HG03575 (cell line): ENCODE measurements around the gene FRMD4A.

ENCODE experiments used
- ATAC-seq: cut with Tn5 transposase; IDR thresholded peaks from one replicate; pipeline ENCODE4 v1.9.1; 2021; ENCODE audit not compliant: unreplicated experiment, insufficient number of reproducible peaks, low FRiP score; ENCODE audit errors: extremely low read depth

The FRMD4A gene

GRCh38 chr10:13683017-13683416 lies 647.7 kb downstream of the FRMD4A start:
- no peak for ATAC-seq

- ATAC-seq: no peak
Measured at GRCh38 chr10:13681960-13682359, 648.8 kb downstream of the FRMD4A start.

- no peak for ATAC-seq
Measured at GRCh38 chr10:13681528-13681927, 649.2 kb downstream of the FRMD4A start.

GRCh38 chr10:13681095-13681494 lies 649.6 kb downstream of the FRMD4A start:
- no peak for ATAC-seq

DNA sequence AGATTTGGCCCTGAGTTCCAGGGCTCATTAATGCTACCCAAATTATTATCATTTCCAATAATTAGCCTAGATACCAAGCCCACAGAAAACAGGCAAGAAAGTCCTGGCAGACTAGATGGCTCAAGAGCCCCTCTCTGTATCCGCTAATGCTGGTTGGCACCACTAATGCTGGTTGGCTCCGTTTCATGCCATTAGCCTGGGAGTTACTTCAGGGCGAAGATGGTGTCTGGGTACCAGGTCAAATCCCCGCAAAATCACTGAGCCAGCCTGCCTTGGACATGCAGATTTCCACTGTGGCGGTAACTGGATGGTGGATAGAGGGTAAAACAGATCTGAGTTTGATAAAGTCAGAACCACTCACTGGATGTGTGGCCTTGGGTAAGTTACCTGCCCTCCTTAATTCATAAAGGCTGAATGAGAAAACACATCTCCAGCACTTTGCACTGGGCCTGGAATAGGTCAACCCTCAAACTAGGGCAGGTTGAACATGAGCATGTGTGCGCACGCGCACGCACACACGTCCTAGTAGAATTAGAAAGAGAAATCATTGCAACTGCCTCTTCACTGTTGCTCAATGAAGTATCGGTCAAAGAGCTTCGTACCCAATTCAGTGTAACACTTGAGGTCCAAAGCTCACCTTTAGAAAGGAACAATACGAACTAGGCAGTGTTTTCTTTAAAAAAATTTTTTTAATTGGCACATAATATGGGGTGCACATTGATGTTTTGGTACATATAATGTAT lies 652.5 kb downstream of the FRMD4A start:
- ATAC-seq: no peak

DNA sequence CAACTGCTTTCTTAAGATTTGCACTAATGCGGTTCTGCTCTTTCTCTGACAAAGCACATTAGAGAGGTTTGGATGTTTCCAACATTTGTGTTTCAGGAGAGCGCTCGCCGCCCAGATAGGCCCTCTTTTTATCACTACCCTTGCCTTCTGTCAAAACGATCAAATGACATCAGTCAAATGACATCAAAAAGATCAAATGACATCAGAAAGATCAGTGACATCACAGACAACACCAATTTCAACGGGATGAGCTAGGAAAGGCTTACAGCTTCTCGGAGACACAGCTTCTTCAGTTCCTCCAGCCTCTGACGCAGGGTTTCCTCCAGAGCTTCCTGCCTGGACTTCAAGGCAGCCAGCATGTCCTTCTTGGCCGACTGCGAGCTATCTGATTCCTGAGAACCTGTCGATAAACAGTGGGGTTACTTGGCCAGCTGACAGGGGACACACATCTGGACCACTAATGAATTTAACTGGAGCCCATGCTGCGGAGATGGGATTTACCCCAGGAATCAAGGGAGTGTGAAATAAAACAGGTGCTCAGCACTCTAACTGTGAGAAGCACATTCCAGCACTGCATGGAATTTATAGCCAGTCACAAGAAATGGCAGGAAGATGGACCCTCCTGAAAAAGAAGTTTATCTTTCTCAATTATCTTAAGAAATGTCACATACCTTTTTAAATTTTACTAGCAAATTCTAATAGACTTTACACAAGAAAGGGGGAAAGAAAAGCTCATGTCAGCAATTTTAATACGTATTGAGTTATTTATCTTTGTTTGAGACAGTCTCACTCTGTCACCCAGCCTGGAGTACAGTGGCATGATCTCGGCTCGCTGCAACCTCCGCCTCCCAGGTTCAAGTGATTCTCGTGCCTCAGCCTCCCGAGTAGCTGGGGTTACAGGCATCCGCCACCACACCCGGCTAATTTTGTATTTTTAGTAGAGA lies 655.8 kb downstream of the FRMD4A start:
- no peak for ATAC-seq

DNA sequence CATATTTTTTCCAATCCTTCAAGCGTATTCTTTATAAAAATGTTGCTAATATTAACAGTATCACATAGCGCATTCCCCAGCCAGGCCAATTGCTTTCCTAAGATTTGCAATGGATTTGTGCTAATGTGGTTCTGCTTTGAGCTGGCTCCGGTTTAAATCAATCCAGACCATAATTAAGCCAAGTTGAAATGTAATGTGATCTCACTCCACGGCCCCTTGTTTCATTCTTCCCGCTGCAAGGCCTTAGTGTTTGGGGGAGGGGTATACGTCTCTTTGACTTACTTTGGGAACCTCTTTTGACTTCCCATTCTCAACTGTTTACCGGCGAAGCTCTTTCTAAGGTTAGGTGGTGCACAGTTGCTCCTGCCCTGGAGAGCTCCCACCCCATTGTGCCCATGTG lies 657.6 kb downstream of the FRMD4A start:
- ATAC-seq: no peak

DNA sequence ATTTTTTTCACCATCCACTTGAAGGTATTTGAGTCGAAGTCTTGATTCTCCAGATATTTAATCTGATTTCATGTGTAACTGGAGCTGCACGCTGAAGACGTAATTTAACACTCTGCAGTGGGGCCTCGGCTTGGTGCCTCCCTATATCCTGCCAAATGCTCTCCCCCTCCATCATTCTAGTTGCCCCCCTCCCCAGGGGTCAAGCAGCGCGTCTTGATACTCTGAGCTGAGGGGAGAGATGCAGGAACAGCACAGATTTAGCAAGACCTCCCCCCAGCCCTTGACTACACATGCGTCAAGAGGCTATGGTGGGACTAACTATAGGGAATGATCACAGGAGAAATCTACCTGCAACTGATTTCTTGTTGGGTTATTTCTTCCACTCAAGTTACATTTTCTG lies 658.2 kb downstream of the FRMD4A start:
- ATAC-seq: no peak

DNA sequence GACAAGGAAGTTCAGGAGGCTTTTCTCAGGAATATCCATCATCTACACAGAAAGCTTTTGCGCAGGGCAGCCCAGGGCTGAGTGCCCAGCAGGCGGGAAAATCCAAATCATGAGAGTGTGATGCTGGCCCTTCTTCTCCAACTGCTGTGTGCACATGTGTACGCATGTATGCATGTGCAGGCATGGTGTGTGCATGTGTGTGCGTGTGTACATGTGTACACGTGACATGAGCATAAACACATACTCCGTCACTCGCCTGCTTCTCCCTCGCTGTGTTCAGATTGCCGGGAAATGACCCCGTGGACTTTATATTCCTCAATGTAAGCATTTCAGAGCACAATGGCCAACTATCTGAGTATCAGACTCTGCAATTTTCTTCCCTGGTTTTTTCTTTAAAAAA lies 658.8 kb downstream of the FRMD4A start:
- ATAC-seq: no peak

DNA sequence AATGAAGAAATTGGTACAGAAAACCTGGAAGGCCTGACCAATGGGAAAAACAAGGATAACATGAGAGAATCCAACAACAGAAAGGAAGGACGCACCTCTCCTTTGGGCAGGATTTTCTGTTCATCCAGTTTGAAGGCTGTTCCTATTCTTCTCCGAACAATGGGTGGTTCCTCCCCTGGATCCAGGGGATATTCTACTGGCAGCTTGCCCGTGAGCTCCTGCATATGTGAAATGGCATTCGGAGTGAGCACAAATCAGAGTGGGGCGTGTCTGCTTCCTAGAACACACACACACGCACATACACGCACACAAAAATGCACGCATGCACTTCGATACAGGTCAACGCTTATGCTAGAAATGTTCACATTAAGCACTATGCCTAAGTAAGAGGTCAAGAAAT lies 660.4 kb downstream of the FRMD4A start:
- no peak for ATAC-seq

DNA sequence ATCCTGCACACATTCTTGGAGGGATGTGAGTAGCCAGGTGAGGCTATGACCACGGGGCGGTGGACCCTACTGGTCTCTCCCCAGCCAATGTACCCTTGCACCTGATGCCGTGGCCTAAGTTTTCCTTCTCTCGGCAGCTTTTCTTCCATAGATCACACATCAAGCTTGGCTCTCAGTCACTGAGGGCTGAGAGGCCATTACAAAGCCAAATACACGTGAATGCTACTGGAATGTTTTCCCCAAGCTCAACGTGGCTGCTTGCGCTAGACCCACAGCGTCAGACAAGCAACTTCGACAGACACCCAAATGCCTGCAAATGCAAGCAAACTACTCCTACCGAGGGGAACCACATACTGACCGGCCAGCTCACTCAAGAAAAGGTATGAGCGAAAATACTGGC lies 660.8 kb downstream of the FRMD4A start:
- no peak for ATAC-seq

- no peak for ATAC-seq
Measured at GRCh38 chr10:13669182-13669855, 661.4 kb downstream of the FRMD4A start.

DNA sequence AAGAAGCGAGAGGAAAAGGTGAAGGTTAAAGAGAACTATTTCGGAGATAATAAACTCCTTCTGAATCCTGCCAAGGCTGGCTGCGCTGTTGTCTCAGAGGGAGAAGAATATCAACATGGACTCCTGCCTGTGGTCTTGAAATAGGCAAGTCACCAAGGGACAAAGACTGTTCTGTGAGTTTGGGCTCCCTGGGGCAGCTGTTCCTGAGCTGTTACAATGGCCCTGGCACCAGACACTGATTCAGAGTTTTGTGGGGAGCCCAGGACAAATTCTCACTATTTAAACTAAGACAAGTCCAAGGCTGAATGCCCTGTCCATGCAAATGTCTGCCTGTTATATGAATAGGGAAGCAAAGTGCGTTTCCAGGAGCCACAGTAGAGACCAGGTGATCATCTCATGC lies 662.6 kb downstream of the FRMD4A start:
- ATAC-seq: no peak

GRCh38 chr10:13665516-13666262 lies 665.0 kb downstream of the FRMD4A start:
- no peak for ATAC-seq

GRCh38 chr10:13661256-13661655 lies 669.5 kb downstream of the FRMD4A start:
- no peak for ATAC-seq

DNA sequence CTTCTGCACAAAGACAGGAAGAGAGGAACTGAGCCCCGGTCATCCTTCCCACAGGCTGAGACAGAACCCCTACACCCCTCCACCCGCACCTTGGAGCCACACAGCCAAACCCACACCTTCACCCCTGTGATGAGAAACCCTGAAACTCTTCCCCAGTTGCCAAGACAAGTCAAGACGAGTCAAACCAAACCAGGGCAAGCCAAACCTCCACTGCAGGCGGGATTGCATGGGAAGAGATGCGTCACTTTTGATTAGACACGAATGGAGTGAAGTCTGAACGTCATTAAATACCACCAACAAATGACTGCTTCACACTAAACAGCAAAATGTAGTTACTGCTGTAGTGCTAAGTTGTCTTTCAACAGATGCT lies 670.2 kb downstream of the FRMD4A start:
- no peak for ATAC-seq

GRCh38 chr10:13659887-13660550 lies 670.7 kb downstream of the FRMD4A start:
- ATAC-seq: no peak

GRCh38 chr10:13658871-13659685 lies 671.6 kb downstream of the FRMD4A start:
- no peak for ATAC-seq
